ENCODE data around the gene WNK1. TPM values are rescaled to one million over a fixed set of nuclear protein-coding genes. Genes with fewer than 3 reads are reported as not detected.

The WNK1 gene
- total RNA-seq, 1 experiment from 2014 or later = 117 TPM

GRCh38 chr12:823028-823698, 70.8 kb downstream of the WNK1 start:
- no peak for TF ChIP-seq CTCF (conservative IDR thresholded peaks at IDR 0.05)

More at GRCh38 chr12:823028-823698, 70.8 kb downstream of the WNK1 start:
- H3K4ac ChIP-seq (ENCODE audit: low read depth, low read length) = no peak overlapping the region
- Mint-ChIP-seq H3K27ac (no peak overlapping the region), H3K36me3 (ENCODE audit: insufficient read depth in 1 of 3, low read depth in 3 of 3) (peaks cover 8 to 17% (median 10%) of the 10 kb centered on the region in 3 experiments; a peak in 6 of 7 replicates), H3K27me3 (ENCODE audit: low read depth) (no peaks in the 10 kb centered on the region), H3K9me3 (no peaks in the 10 kb centered on the region; a peak in 1 of 5 replicates), H3K4me3 (no peak overlapping the region), H3K4me1 (peaks cover 9 to 14% of the 10 kb centered on the region in 2 experiments)
- H3K56ac ChIP-seq (ENCODE audit: insufficient read length, low read depth, low read length) = no peak overlapping the region
- no peak overlapping the region for H2BK5ac ChIP-seq (ENCODE audit: insufficient read length, low read length)
- H3K14ac ChIP-seq (ENCODE audit: insufficient read depth, low read length) = no peak overlapping the region
- H3K18ac ChIP-seq (ENCODE audit: insufficient read length, low read depth, low read length) = no peak overlapping the region
- H3T11ph ChIP-seq (ENCODE audit: low read length) = peak overlapping the region; percentile 67
- no peak overlapping the region for H2BK15ac ChIP-seq (ENCODE audit: low read depth, low read length)
- no peak overlapping the region for H2BK12ac ChIP-seq (ENCODE audit: insufficient read length, low read depth, low read length)
- no peaks in the 10 kb centered on the region for H4K20me1 ChIP-seq (ENCODE audit: control insufficient read depth, insufficient read depth, insufficient read length)
- no peak overlapping the region for H2AK5ac ChIP-seq (ENCODE audit: insufficient read length, low read length)
- no peaks in the 10 kb centered on the region for H3K27me3 ChIP-seq (ENCODE audit: insufficient read depth, low read length)
- no peak for DNase-seq
- H3K27ac ChIP-seq (ENCODE audit: insufficient read length, low read depth, low read length) = no peak overlapping the region
- H3K9me3 ChIP-seq (ENCODE audit: control insufficient read depth, low read depth, low read length) = no peaks in the 10 kb centered on the region
- no peak overlapping the region for H2BK20ac ChIP-seq (ENCODE audit: low read depth, low read length, poor library complexity, severe bottlenecking)
- no peak overlapping the region for H4K91ac ChIP-seq (ENCODE audit: insufficient read length, low read depth, low read length)
- no peak overlapping the region for H3K9ac ChIP-seq (ENCODE audit: extremely low read depth, insufficient read length, low read length)
- no peak overlapping the region for H4K5ac ChIP-seq (ENCODE audit: insufficient read length, low read depth, low read length)
- no peaks in the 10 kb centered on the region for H3K79me1 ChIP-seq (ENCODE audit: insufficient read depth, low read depth, low read length, poor library complexity, severe bottlenecking)
- no peak overlapping the region for H2AFZ ChIP-seq (ENCODE audit: low read length)
- H3K23me2 ChIP-seq (ENCODE audit: insufficient read length, low read depth, low read length, poor library complexity, severe bottlenecking) = no peaks in the 10 kb centered on the region
- H2BK120ac ChIP-seq (ENCODE audit: low read depth, low read length, poor library complexity, severe bottlenecking) = no peak overlapping the region
- H3K4me1 ChIP-seq (ENCODE audit: insufficient read depth, low read length) = no peaks in the 10 kb centered on the region; the same call in 1 of the 2 replicates
- no peak overlapping the region for H4K8ac ChIP-seq (replicated peaks; ENCODE audit: insufficient read length, low read depth, low read length)
- WGBS (ENCODE audit: extremely low coverage, insufficient read length, low lambda C conversion rate) = no CpG with 5 or more reads among the region's 2 CpGs
- H3K23ac ChIP-seq (ENCODE audit: insufficient read length, low read depth, low read length) = no peak overlapping the region
- H3K79me2 ChIP-seq (ENCODE audit: insufficient read depth, low read length) = peaks cover 6% of the 10 kb centered on the region; the same call in 1 of the 2 replicates
- H3K4me2 ChIP-seq (ENCODE audit: insufficient read depth, insufficient read length, low read length) = no peak overlapping the region

Measured in H9 (cell line).